ENCODE data around the gene PLSCR4. TPM values are rescaled to one million over a fixed set of nuclear protein-coding genes. Genes with fewer than 3 reads are reported as not detected.

PLSCR4 gene
- total RNA-seq, 1 experiment from 2014 or later, result 9.1 TPM

GRCh38 chr3:146199762-146200161, 51.1 kb downstream of the PLSCR4 start:
- POLR2A ChIA-PET, result no interaction called here

GRCh38 chr3:146196789-146197188, 54.1 kb downstream of the PLSCR4 start:
- H3K9me3 ChIP-seq, result no peaks in the 10 kb centered on the region
- no TSS peak for BruUV-seq (replicated peaks)
- DNase-seq, result no peak
- H3K4me3 ChIP-seq (ENCODE audit: low read depth, low read length), result no peak overlapping the region
- Mint-ChIP-seq H3K4me1 (ENCODE audit: low read depth, unreplicated experiment) (no peaks in the 10 kb centered on the region), H3K9me3 (ENCODE audit: unreplicated experiment) (no peaks in the 10 kb centered on the region), H3K36me3 (ENCODE audit: insufficient read depth, unreplicated experiment) (no peaks in the 10 kb centered on the region), H3K4me3 (ENCODE audit: unreplicated experiment) (no peak overlapping the region), H3K27ac (ENCODE audit: unreplicated experiment) (no peak overlapping the region), H3K27me3 (ENCODE audit: insufficient read depth, unreplicated experiment) (no peaks in the 10 kb centered on the region)
- no peaks in the 10 kb centered on the region for H3K27me3 ChIP-seq (replicated peaks; ENCODE audit: control insufficient read depth, insufficient read depth, low read length)
- intact Hi-C loops (cut with micrococcal nuclease; ENCODE audit: unreplicated experiment), result no loop called here
- no peak for TF ChIP-seq CTCF (IDR thresholded peaks at IDR 0.05; ENCODE audit: insufficient read depth in 1 of 2, low read depth in 1 of 2, low read length in 1 of 2, severe bottlenecking in 1 of 2, unreplicated experiment in 1 of 2)
- no peaks in the 10 kb centered on the region for H3K4me1 ChIP-seq
- no peaks in the 10 kb centered on the region for H3K36me3 ChIP-seq (ENCODE audit: control insufficient read depth, insufficient read depth, low read length)
- ChIA-PET POLR2A (no interaction called here), CTCF (no interaction called here)

More at GRCh38 chr3:146199762-146200161, 51.1 kb downstream of the PLSCR4 start:
- Histone ChIP-seq H3K4me3 (ENCODE audit: low read depth, low read length) (no peak overlapping the region), H3K36me3 (ENCODE audit: control insufficient read depth, insufficient read depth, low read length) (no peaks in the 10 kb centered on the region), H3K4me1 (no peaks in the 10 kb centered on the region), H3K9me3 (no peaks in the 10 kb centered on the region), H3K27me3 (replicated peaks; ENCODE audit: control insufficient read depth, insufficient read depth, low read length) (no peaks in the 10 kb centered on the region)
- Mint-ChIP-seq H3K27me3 (ENCODE audit: insufficient read depth, unreplicated experiment) (no peaks in the 10 kb centered on the region), H3K4me3 (ENCODE audit: unreplicated experiment) (no peak overlapping the region), H3K4me1 (ENCODE audit: low read depth, unreplicated experiment) (no peaks in the 10 kb centered on the region), H3K9me3 (ENCODE audit: unreplicated experiment) (no peaks in the 10 kb centered on the region), H3K27ac (ENCODE audit: unreplicated experiment) (no peak overlapping the region), H3K36me3 (ENCODE audit: insufficient read depth, unreplicated experiment) (no peaks in the 10 kb centered on the region)
- no peak for DNase-seq
- no peak for TF ChIP-seq CTCF (IDR thresholded peaks at IDR 0.05; ENCODE audit: insufficient read depth in 1 of 2, low read depth in 1 of 2, low read length in 1 of 2, severe bottlenecking in 1 of 2, unreplicated experiment in 1 of 2)
- intact Hi-C loops (cut with micrococcal nuclease; ENCODE audit: unreplicated experiment), result no loop called here
- CTCF ChIA-PET, result no interaction called here
- BruUV-seq (replicated peaks), result no TSS peak

GRCh38 chr3:146195605-146196004, 55.3 kb downstream of the PLSCR4 start:
- no peak for DNase-seq
- no peaks in the 10 kb centered on the region for H3K9me3 Mint-ChIP-seq (ENCODE audit: unreplicated experiment)
- TF ChIP-seq CTCF (IDR thresholded peaks at IDR 0.05; ENCODE audit: insufficient read depth in 1 of 2, low read depth in 1 of 2, low read length in 1 of 2, severe bottlenecking in 1 of 2, unreplicated experiment in 1 of 2), result no peak
- BruUV-seq (replicated peaks), result no TSS peak
- H3K36me3 Mint-ChIP-seq (ENCODE audit: insufficient read depth, unreplicated experiment), result no peaks in the 10 kb centered on the region
- no peaks in the 10 kb centered on the region for H3K27me3 ChIP-seq (replicated peaks; ENCODE audit: control insufficient read depth, insufficient read depth, low read length)
- no peak overlapping the region for H3K27ac Mint-ChIP-seq (ENCODE audit: unreplicated experiment)
- H3K9me3 ChIP-seq, result no peaks in the 10 kb centered on the region
- ChIA-PET CTCF (no interaction called here), POLR2A (no interaction called here)
- H3K4me1 ChIP-seq, result no peaks in the 10 kb centered on the region
- no peak overlapping the region for H3K4me3 ChIP-seq (ENCODE audit: low read depth, low read length)
- intact Hi-C loops (cut with micrococcal nuclease; ENCODE audit: unreplicated experiment), result no loop called here
- no peaks in the 10 kb centered on the region for H3K27me3 Mint-ChIP-seq (ENCODE audit: insufficient read depth, unreplicated experiment)
- H3K36me3 ChIP-seq (ENCODE audit: control insufficient read depth, insufficient read depth, low read length), result no peaks in the 10 kb centered on the region
- no peak overlapping the region for H3K4me3 Mint-ChIP-seq (ENCODE audit: unreplicated experiment)
- H3K4me1 Mint-ChIP-seq (ENCODE audit: low read depth, unreplicated experiment), result no peaks in the 10 kb centered on the region
